HG02798 (cell line): Measurements from ENCODE around the gene KIF16B.
"Not testable (repeated sequence)": the region's sequence is repeated elsewhere in the genome, so short reads cannot be mapped to it uniquely, and the experiment has no call there.

Experiments used
- ATAC-seq: cut with Tn5 transposase; IDR thresholded peaks from one replicate; pipeline ENCODE4 v1.9.1; 2021; ENCODE audit warnings: mild to moderate bottlenecking; ENCODE audit not compliant: unreplicated experiment, poor library complexity

KIF16B gene

DNA sequence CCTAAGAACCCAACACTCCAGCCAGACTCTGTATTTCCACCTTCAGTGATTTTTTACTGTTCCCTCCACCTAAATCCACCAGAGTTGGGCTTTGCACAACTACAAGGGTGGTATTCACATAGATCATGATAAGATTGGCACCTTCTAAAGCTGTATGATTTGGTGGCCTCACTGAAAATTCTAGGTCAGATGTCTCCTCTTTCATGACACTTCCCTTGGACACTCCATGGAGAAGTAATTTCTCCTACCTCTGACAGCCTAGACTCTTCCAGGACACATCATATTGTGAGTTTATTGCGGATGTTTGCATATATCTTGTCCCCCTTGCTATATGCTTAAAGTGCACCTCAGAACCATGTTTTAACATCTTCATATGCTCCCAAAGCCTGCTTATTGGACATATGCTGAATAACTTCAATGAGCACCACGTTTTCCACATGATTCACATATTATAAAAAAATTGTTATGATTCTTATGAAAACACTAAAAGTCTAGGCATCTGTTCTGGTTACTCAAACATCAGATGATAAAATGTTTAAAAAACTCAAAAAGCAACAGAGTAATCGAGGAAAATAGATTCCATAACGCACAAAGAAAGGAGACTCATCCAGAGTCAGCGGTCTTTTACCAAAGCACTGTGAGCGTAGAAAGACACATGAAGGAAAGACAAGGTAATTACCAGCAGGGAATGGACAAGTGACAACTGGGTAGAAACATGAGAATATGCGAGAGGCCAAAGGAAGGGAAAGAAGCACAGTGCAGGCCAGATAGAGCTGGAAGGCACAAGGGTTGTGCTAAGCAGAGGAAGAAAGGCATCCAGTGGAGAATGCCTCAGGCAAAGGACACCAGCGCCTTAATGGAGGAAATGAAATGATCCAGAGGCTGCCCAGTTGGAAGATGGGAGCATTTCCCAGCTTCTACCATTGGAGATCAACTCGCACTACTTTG is 46.5 kb downstream of the KIF16B start:
- ATAC-seq = no peak

DNA sequence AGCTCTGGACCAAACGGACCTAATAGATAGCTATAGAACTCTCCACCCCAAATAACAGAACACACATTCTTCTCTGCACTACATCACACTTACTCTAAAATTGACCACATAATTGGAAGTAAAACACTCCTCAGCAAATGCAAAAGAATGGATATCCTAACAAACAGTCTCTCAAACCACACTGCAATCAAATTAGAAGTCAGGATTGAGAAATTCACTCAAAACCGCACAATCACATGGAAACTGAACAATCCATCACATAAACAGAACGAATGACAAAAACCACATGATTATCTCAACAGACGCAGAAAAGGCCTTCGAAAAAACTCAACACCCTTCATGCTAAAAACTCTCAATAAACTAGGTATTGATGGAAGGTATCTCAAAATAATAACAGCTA is 50.6 kb downstream of the KIF16B start:
- not testable (repeated sequence) for ATAC-seq

DNA sequence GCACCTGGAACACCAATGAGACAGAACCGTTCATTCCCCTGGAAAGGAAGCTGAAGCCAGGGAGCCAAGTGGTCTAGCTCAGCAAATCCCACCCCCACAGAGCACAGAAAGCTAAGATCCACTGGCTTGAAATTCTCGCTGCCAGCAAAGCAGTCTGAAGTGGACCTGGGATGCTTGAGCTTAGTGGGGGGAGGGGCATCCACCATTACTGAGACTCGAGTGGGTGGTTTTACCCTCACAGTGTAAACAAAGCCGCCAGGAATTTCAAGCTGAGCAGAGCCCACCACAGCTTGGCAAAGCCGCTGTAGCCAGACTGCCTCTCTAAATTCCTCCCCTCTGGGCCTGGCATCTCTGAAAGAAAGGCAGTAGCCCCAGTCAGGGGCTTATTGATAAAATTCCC is 53.1 kb downstream of the KIF16B start:
- ATAC-seq = no peak

DNA sequence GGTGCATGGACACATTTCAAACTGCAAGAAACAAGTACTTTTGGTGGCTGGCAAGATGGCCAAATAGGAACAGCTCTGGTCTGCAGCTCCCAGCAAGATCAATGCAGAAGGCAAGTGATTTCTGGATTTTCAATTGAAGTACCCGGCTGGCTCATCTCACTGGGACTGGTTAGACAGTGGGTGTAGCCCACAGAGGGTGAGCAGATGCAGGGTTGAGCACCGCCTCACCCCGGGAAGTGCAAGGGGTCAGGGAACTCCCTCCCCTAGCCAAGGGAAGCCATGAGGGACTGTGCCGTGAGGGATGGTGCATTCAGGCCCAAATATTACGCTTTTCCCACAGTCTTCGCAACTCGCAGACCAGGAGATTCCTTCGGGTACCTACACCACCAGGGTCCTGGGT is 53.6 kb downstream of the KIF16B start:
- not testable (repeated sequence) for ATAC-seq

DNA sequence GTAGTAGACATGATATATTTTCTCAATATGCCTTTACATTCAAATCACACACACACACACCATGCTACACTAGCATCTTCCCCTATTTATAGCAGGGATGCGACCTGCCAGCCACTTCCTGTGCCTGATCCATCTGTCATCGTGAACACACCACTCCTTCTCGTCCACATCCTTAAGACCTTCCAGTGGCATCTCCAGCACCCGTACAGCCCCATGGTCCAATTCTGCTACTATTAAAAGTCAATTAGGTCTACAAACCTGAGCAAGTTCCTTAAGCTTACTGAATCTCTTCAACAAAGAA is 54.5 kb downstream of the KIF16B start:
- no peak for ATAC-seq

- ATAC-seq = peak; percentile 50
Observed at GRCh38 chr20:16517946-16518783, 55.1 kb downstream of the KIF16B start.

GRCh38 chr20:16516794-16517193 is 56.5 kb downstream of the KIF16B start:
- ATAC-seq = no peak

- ATAC-seq = no peak
Observed at GRCh38 chr20:16515046-16515445, 58.2 kb downstream of the KIF16B start.

- no peak for ATAC-seq
Observed at GRCh38 chr20:16514140-16514539, 59.1 kb downstream of the KIF16B start.

- ATAC-seq = peak; percentile 85
Observed at GRCh38 chr20:16505894-16506293, 67.4 kb downstream of the KIF16B start.

DNA sequence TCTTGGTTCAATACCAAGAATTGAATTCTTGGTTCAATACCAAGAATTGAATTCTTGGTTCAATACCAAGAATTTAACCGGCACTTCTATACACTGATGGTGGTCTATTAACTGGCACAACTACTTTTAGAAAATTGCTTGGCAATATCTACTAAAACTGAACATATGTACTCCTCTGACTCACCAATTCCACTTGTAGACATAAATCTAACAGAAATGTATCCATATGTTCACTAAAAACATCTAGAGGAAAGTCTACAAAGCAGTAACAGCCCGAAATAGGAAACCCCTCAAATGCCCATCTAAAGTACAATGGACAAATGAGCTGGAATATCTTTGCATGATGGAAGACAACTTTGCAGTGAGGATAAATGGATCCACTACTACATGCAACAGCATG is 71.9 kb downstream of the KIF16B start:
- ATAC-seq = no peak

DNA sequence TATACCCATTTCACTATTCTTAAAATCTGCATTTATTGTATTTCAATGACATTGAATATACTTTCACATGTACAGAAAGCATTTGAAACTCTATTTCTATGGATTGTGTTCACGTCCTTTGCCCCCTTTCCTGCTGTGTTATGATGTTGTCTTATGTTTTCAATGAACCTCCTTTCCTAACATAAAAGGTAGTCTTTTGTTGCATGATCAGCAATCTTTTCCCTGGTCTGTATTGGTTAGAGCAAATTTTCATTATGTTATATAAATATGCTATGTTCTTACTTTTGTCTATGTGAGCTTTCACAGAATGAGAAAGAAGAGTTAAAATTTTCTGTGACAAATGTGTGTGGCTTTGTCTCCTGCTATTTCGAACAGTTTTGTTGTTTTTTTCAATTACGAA is 73.1 kb downstream of the KIF16B start:
- no peak for ATAC-seq

- no peak for ATAC-seq
Observed at GRCh38 chr20:16498526-16499253, 74.6 kb downstream of the KIF16B start.

- no peak for ATAC-seq
Observed at GRCh38 chr20:16497896-16498295, 75.4 kb downstream of the KIF16B start.

- no peak for ATAC-seq
Observed at GRCh38 chr20:16493486-16493885, 79.8 kb downstream of the KIF16B start.

GRCh38 chr20:16491294-16491905 is 81.8 kb downstream of the KIF16B start:
- peak; percentile 82 for ATAC-seq

- ATAC-seq = no peak
Observed at GRCh38 chr20:16490696-16491095, 82.6 kb downstream of the KIF16B start.

DNA sequence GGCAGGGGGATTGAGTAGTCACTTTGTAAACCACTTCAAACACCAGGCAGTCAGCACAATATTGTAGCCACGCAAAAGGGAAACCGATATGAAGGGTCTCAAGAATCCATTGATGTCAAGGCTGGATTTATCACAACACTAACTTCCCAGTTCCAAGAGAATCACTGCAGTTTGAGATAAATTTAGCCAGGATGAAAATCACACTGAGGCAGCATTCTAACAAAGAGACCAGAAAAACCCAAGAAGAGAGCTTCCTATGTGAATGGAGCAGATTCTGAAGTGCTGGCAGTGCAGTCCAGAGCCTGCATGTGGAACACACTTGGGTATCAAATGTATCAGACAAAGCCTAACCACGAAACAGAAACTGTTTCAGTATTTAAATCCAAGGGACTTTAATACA is 84.6 kb downstream of the KIF16B start:
- ATAC-seq = no peak

DNA sequence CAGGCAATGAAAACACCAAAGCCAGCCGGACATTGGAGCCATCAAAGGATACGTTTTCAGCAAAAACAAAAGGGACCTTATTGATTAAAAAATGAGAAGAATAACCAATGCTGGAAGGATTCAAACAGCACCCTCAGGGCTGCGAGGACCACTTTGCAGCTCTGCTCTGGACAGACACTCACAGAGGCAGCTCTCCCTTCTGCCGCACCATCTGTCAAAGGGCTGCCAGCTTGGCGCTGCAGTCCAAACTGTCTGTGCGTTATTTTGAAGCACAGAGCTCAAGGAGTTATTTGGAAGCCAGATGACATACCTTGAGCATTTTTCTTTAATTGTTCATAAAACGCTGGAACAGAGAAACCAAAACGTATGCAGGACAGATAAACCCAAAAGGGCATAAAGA is 85.2 kb downstream of the KIF16B start:
- no peak for ATAC-seq

GRCh38 chr20:16486532-16486931 is 86.7 kb downstream of the KIF16B start:
- ATAC-seq = no peak
